ENCODE measurements around the gene TNK2.
"Not testable (repeated sequence)": the region's sequence is repeated elsewhere in the genome, so short reads cannot be mapped to it uniquely, and the experiment has no call there.

Gene TNK2

DNA sequence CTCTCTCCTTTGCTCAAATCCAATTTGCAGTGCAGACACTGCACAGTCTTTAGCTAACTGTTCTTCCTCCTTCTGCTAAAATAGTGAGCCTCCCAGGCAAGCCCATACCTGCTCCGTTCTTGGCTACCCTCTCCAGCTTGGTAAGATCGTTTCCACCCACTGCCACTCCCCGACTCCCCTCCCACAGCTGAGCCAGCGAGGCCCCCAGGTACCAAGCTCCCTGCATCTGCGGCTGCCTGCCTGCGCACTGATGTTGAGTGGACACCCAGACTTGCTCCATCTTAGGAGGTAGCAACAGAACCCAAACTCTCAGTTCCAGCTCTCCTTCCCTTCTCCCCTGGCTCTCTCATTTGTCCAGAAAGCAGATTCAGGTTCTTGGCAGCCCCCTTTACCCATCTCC lies 7.9 kb upstream of the TNK2 start:
- DNase-seq, result no peak

DNA sequence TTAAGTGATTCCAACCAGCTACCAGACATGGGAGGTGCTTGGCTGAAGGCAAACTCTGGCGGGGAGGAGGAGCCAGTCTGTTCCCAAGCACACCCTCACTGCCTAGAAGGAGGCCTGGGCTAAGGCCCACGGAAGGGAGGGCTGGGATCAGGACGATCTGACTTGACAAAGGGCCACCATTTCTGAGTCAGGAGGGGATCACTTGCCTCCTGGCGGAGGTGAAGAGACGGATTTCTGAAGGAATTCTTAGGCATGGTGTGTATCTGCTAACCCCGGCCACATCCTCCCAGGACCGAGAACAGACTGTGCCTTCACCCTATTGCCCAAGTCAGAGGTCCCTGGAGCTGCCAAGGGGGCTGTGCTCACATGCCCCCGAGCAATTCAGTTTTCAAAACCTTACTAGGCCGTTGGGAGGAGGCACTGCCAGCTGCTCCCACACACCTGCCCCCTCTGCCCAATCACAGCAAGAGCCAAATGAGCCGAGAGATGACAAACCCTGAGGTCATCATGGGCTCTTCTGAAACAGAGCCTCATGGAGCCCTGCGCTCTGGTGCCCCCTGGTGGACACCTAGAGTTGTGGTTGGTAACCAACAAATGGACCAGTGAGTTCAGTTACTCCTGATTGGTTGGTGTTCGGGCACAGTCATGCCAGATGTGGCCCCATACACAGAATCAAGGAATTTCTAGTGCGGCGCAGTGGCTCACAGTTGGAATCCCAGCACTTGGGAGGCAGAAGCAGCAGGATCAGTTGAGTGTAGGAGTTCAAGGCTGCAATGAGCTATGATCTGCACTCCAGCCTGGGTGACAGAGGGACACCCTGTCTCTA lies 6.5 kb upstream of the TNK2 start:
- peak; percentile 90 for DNase-seq

DNA sequence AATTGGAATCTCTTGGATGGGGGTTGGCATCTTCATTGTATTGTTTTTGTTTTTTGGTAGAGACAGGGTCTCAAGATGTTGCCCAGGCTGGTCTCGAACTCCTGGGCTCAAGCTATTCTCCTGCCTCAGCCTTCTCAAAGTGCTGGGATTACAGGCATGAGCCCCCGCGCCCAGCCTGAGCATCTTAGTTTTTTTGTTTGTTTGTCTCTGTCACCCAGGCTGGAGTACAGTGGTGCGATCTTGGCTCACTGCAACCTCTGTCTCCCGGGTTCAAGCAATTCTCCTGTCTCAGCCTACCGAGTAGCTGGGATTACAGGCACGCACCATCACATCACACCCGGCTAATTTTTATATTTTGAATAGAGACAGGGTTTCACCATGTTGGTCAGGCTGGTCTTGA lies 5.8 kb upstream of the TNK2 start:
- DNase-seq, result not testable (repeated sequence)

DNA sequence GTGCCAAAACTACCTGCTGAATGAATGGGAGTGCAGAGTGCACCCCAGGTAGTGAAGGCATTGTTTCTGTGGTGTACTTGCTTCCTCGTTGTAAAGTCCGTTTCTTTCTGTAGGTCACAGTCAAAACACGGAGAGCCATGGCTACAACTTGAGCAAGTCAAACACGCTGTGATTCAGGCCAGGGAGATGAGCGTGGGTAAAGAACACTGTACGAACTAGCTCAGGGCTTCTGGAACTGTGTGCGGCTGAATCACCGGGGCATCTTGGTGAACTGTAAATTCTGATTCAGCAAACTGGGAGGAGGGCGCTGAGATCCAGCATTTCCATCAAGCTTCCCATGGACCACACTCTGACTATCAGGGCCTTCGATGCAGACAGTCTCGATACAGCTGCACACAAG lies 5.0 kb upstream of the TNK2 start:
- no peak for DNase-seq

DNA sequence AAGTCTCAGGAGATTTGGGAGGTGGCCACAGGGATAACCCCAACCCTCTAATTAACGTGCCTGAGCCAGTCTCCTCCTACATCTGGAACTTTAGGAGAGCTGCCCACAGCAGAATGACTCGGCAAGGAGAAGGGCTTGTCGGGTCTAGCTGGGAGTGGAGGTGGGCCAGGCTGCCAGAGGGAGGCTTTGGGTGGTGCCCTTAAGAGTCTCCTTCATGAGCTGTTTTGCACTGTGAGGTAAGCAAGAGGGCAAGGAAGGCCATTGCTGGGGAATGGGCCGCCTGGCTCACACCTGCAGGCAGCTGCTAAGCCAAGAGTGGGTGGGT lies 3.6 kb upstream of the TNK2 start:
- no peak for DNase-seq

DNA sequence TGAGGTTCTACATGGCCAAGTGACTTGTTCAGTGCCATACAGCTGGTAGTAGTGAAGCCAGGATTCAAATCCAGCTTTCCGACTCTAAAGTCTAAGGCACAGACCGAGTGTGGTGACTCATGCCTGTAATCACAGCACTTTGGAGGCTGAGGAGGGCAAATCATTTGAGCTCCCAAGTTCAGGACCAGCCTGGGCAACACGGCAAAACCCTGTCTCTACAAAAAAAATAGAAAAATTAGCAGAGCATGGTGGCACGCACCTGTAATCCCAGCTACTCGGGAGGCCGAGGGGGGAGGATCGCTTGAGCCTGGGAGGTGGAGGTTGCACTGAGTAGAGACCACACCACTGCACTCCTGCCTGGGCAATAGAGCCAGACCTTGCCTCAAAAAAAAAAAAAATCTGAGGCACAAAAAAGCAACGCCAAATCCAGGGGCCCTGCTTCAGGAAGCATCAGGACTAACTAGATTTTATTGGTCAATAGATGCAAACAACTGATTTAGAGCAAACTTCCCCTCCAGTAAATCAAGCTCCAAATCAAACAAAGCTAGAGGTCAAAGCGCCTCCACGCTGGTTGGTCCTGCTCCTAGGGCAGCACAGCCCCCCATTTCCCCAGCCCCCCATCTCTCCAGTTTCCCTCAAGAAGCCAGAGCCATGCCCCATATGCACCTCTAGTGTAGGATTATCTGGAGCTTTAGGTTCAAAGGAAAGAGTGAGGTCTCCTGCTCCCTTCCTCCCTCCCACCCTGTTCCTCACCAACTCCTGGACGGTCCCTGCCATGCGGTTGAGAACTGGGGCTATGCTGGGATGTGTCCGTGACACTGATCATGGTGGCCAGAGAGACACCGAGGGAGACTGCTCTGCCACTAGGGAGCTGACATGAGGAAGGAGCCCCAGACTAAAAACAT lies 2.9 kb upstream of the TNK2 start:
- no peak for DNase-seq

DNA sequence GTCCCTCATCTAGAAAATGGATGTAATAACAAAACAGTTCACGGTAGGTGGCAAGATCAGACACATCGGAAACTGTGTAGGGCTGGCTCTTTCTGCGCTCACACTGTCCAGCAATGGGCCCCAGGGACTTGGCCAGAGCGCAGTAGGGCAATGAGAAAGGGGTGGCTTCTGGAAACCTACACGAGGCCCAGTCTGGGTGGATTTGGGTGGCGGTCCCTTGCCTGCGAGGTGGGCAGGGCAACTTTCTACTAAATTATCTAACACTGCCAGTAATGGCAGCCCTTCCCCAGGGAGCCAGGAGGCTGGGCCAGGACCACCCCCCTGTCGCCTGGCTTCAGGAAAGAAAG lies 2.1 kb upstream of the TNK2 start:
- no peak for DNase-seq

DNA sequence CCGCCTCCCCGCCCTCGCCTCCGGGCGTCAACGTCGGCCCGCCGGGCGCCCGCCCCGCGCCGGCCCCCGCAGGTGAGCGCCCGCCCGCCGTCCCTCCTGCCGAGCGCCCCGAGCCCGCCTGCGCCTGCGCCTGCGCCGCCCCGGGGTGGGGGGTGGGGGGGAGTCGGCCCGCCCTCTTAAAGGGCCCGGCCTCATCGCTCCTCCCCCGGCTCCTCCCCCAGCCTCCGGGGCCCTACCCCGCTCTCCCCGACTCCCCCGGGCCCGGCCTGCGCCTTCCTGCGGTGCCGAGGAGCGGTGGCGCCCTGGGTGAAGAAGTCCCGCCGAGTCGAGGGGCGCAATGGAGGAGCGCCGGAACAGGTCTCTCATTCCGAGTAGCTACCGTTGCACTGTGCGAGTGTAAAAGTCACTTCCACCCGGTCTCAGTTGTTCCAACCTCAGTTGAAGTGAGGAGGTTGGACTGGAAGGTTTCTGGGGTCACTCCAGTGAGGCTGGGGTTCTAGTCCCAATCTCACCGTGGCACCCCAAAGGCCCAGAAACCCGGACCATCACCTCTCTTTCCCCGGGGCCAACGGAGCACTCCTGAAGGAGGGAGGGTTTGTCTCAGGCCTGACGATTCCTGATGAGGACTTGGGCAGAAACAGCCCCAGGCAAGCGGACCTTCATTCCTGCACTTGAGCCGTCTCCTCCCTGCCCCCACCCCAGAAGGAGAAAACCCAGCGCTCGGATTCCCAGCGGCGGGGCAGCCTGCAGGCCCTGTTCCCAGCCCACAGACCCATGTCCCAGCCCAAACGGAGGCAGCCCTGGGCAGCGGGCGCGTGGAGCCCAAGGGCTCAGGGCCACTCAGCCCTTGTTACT lies 1.5 kb upstream of the TNK2 start:
- DNase-seq, result peak; percentile 92

DNA sequence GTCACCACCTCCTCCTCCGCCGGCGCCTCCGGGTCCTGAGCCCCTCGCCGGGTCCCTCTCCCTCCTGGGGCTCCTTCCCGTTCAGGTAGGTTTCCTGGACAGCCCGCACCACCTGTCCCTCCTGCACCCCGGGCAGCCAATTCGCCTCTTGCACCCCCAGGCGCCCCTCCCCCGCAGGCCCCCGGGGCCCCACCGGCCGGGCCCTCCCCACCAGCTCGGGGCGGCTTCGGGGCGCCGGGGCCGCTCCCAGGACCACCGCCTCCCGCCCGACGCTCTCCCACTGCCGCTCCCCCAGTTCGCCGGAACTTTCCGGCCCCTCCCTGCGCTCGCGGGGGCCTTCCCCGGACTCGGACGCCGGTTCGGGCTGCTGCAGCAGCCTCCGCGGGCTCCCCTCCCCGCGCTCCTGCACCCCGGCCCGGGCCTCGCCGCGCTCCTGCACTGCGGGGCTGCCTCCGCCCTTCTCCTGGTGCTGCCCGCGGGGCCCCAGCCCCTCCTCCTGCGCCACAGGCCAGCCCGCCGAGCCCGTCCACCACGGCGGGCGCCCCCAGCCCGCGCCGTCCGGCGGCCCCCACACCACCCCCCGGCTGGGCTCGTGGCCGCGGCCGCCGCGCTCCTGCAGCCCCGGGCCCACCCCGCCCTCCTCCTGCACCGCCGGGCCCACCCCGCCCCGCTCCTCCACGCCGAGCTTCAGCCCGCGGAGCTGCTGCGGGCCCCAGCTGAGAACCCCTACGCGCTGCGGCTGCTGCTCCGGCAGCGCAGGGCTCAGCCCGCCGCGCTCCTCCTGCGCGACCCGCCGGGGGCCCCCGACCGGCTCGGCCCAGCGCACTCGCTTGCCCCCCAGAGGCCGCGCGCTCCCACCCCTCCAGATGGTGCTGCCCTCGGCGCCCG lies 587 bp upstream of the TNK2 start:
- DNase-seq, result peak; percentile 46

DNA sequence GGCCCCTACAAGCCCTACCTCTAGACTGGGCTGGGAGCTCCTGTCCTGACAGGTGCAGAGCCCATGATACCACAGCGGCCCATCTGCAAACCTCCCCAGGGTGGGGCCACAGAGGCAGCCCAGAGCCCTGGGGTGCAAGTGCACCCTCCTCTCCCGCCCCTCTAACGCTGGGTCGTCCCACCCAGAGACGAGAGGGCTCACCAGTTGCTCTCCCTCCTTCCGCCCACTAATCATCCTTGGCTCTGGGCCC lies 742 bp downstream of the TNK2 start:
- no peak for DNase-seq

DNA sequence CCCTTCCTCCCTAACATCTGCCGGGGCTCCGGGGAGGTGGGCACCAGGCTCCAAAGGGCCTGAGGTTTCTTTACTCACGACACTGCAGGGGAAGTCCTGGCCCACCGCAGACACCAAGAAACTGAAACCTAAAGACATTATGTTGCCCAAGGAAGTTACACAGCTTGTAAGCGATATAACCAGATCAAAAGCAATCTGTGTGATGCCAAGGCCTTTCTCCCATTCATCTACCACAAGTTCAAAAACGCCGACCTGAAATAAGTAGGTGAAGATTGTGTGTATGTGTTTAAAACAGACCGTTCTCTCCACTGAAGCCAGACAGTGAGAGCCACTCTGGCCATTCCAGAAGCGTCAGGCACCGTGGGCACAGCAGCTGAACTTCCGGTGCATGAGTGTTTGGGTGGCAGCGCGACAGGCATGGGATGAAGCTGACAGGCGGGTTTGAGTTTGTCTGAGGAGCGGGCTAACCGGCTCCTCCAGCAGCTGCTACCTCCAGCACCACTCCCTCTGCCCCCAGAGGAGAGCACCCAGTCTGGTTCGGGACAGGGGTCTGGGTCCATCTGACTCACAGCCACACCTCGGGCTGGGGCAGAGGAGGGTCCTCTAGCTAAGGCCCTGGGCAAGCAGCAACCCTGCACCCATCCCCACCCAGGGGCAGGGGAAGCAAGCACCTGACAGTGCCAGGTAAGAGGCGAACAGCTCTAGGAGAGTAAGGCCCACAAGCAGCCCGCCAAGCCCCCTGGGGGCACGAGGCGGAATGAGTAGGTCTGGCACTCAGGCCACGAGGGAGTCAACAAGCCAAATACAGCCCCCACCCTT lies 1.3 kb downstream of the TNK2 start:
- no peak for DNase-seq

DNA sequence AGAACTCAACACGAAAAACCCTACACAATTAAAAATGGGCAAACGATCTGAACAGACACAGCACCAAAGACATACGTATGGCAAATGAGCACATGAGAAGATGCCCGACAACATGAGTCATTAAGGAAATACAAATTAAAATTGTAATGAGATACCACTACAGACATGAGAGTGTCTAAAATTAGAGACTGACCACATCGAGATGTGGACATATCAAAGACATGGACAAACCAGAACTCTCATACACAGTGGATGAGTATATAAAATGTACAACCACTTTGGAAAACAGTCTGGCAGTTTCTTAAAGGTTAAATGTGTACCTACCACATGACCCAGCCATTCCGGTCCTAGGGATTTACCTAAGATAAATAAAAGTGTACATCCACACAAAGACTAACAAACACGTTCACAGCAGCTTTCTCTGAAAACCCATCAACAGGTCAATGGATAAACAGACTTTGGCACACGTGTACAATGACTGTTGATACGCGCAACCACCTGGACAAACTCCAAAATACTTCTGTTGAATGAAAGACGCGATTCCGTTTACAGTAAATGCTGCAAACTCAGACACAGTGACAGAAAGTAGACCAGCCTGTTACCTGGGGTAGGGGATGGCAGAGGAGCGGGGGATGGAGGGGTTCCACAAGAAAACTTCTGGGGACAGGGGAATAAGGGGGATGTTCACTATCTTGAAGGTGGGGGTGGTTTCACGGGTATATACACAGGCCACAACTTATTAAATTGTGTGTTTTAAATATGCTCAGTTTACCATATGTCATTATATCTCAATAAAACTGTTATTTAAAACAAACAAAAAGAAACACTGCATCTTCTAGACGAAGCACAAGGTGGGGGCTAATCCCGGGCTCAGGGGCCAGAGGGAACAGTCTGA lies 2.1 kb downstream of the TNK2 start:
- DNase-seq, result no peak

DNA sequence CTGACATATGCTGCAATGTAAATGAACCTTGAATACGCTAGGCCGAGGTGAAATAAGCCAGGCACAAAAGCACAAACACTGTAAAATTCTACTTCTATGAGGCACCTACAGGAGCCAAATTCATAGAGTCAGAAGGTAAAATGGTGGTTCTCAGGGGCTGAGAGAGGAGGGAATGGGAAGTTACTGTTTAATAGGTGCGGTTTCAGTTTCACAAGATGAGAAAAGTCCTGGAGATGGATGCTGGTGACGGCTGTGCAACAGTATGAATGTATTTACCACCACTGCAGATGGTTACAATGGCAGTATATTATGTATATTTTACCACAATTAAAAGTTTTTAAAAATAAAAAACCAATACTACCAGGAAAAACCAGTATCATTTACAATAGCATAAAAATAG lies 4.0 kb downstream of the TNK2 start:
- DNase-seq, result no peak

DNA sequence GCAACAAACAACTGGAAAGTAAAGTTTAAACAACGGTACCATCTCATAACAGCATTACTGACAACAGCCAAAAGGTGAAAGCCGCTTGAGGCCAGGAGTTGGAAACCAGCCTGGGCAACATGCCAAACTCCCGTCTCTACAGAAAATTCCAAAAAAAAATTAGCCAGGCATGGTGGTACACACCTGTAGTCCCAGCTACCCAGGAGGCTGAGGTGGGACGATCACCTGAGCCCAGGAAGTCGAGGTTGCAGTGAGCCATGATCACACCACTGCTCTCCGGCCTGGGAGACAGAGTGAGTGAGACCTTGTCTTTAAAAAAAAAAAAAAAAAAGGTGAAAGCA lies 4.4 kb downstream of the TNK2 start:
- DNase-seq, result no peak

DNA sequence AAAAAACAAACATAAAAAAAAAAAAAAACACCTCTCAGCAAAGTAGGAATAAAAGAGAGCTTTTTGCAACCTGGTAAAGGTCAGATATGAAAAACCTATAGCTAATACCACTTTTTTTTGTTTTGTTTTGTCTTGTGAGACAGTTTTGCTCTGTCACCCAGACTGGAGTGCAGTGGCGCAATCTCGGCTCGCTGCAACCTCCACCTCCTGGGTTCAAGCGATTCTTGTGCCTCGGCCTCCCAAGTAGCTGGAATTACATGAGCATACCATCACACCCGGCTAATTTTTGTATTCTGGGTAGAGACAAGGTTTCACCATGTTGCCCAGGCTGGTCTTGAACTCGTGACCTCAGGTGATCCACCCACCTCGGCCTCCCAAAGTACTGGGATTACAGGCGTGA lies 5.7 kb downstream of the TNK2 start:
- not testable (repeated sequence) for DNase-seq

DNA sequence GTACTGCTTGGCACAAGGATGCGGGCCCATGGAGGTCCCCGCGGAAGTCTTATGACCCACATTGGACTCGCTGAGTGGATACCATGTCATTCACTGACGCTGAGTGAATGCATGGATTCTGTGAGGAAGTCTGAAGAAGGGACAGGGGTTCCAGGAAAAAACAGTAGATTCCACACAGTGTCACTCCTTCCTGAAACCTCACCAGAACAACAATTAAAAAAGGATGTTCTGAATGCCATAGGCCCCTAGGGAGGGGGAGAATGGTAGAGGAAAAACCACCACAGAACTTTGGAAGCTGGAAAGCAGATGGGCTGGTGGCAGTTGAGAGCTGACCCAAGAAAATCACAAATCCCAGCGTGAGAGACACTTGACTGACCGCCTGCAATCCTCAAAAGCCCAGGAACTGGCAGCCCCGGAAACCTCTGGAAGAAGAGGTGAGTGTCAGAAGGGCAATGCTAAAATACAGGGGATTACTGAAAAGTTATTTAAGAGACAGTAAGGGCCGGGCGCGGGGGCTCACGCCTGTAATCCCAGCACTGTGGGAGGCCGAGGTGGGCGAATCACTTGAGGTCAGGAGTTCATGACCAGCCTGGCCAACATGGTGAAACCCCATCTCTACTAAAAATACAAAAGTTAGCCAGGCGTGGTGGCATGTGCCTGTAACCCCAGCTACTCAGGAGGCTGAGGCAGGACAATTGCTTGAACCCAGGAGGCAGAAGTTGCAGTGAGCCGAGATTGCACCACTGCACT lies 6.3 kb downstream of the TNK2 start:
- DNase-seq, result not testable (repeated sequence)

DNA sequence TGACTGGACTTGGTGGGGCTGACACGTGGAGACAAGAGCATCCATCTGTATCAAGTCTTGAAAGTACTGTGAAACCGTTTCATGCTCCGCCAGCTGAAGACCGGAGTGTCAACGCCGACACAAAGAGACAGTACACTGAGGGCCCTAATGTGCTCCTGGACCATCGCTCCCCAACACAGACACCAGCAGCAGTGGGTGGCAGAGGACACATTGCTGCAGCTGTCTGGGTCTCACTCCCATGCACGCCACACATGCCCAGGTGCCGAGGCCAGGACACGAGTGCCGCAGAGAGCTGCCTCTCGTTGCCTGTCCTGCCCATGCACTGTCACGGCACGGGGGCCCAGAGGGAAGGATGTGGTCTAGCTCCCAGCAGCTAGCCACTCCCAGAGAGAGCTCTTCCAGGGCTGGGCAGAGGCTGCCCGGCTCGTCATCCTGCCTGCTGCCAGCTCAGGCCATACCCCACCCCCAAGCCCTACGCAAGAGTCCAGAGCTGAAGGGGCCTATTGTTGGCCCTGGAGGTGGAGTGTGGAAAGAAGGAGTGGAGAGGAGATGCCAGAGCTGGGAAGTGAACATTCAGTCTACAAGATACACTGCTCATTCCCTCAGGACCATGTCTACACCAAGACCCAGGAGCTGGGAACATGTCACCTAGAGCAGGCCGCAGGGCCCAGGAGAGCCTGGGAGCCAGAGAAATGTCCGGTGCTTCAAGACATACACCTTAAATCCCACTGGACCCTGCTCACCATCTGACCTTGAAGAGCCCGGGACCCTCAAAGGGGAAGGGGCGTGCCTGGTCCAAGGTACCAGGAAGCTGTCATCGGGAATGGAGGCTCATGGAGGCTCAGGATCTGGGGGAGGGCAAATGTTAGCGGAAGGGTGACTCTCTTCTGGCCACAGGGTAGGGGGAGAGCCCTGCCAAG lies 7.7 kb downstream of the TNK2 start:
- DNase-seq, result peak; percentile 88

DNA sequence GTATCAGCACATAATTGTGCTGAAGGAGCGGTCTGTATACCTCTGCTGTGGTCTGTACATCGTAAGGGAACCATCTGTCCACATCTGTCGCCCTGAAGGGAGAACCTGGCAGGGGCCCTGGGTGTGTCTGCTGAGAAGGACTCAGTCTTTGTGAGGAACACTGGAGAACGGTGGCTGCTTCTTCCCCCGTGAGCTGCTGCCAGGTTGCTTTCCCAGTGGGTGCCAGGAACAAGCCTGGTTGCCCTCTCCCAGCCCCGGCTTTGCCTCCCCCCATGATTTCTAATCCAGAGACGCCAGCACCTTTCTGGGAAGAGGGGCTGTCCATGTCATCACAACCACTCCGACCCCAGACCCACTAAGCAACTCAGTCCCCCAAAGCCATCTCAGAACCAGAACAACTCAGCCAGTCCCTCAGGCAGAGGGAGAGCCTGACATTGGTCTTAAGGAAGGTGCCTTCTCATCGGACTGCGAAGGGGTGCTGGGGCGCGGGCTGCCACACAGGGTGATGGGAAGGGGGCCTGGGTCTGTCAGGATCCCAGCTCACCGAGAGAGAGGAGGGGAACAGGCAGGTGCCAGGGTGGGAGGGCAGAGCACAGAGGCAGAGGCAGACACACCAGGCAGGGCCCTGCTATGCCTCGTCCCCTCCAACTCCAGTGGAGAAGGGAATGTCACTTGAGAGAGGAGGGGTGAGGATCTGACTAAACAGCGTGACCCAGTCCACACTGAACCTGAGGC lies 8.5 kb downstream of the TNK2 start:
- DNase-seq, result no peak
